Activated T-helper 1 cell treated with anti-CD3 and anti-CD28 coated beads, Interleukin-12 subunit alpha, Interleukin-12 subunit beta, Interleukin-2, Interleukin-4 antibody, amounts not matched to agents 30 ng/mL and 10 ng/mL and 1 ng/mL, durations not matched to agents 14 hours and 24 hours and 36 hours (primary cell): Measurements from ENCODE around the gene ASCC3. TPM values are rescaled to one million over a fixed set of nuclear protein-coding genes. Genes with fewer than 3 reads are reported as not detected.
"Not testable (repeated sequence)": the region's sequence is repeated elsewhere in the genome, so short reads cannot be mapped to it uniquely, and the experiment has no call there.

ENCODE experiments used
- DNase-seq: peaks from one replicate; pipeline ENCODE4 v3.0.0; 2021; ENCODE audit warnings: low spot score
- H3K27ac Mint-ChIP-seq: one replicate; pipeline ENCODE4 v1.8.0; 2021; ENCODE audit warnings: mild to moderate bottlenecking, mixed read lengths
- H3K27me3 Mint-ChIP-seq: one replicate; pipeline ENCODE4 v1.8.0; 2022; ENCODE audit warnings: mild to moderate bottlenecking, moderate library complexity, mixed read lengths; ENCODE audit not compliant: insufficient read depth
- H3K36me3 Mint-ChIP-seq: one replicate; pipeline ENCODE4 v1.8.0; 2021; ENCODE audit warnings: low read depth, mixed read lengths
- H3K4me1 Mint-ChIP-seq: one replicate; pipeline ENCODE4 v1.8.0; 2021; ENCODE audit warnings: low read depth, mixed read lengths
- H3K4me3 Mint-ChIP-seq: one replicate; pipeline ENCODE4 v1.8.0; 2021; ENCODE audit warnings: mild to moderate bottlenecking, moderate library complexity, mixed read lengths
- H3K9me3 Mint-ChIP-seq: one replicate; pipeline ENCODE4 v1.8.0; 2021; ENCODE audit warnings: mixed read lengths
- intact Hi-C: fragments of 100-400 bp; cut with micrococcal nuclease; formaldehyde crosslinking; loops from one replicate; pipeline ENCODE4 v1.15.1; 2024
- total RNA-seq: library from RNA; stranded (reverse); gene quantifications from 2 replicates; pipeline ENCODE4 v1.2.3, GENCODE V29; 2022

ASCC3 gene
- total RNA-seq, 1 donor from 2014 or later = 70.1 TPM

DNA sequence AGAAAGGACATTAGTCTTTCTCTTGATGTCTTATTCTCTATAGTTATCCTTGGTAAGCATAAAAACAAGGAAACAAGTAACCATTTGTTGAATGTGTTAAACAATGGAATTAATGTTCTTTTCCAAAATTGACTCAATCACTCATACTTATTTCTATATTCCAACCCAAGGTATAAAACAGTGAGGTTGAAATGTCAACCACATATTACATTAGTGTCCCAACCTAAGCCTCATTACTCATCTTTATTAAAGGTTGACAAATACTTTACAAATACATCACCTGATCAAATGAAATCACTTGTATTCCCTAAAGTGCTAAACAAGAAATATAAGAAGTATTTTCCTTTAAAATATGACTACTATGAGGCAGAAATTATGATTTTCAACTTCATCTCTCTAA lies 100.5 kb downstream of the ASCC3 start:
- peaks cover 8% of the 10 kb centered on the region for H3K36me3 Mint-ChIP-seq
- no peak overlapping the region for H3K27ac Mint-ChIP-seq
- DNase-seq = no peak
- H3K4me1 Mint-ChIP-seq = no peaks in the 10 kb centered on the region
- no peaks in the 10 kb centered on the region for H3K9me3 Mint-ChIP-seq
- H3K4me3 Mint-ChIP-seq = no peak overlapping the region
- H3K27me3 Mint-ChIP-seq = no peaks in the 10 kb centered on the region
- intact Hi-C loops = no loop called here

GRCh38 chr6:100775667-100776066 lies 105.5 kb downstream of the ASCC3 start:
- Mint-ChIP-seq H3K36me3 (peaks cover 8% of the 10 kb centered on the region), H3K27me3 (no peaks in the 10 kb centered on the region), H3K4me3 (no peak overlapping the region), H3K27ac (no peak overlapping the region), H3K4me1 (no peaks in the 10 kb centered on the region), H3K9me3 (no peaks in the 10 kb centered on the region)
- no peak for DNase-seq
- intact Hi-C loops = no loop called here

GRCh38 chr6:100774681-100775080 lies 106.4 kb downstream of the ASCC3 start:
- no peak overlapping the region for H3K27ac Mint-ChIP-seq
- no peaks in the 10 kb centered on the region for H3K4me1 Mint-ChIP-seq
- H3K27me3 Mint-ChIP-seq = no peaks in the 10 kb centered on the region
- intact Hi-C loops = no loop called here
- H3K36me3 Mint-ChIP-seq = peaks cover 8% of the 10 kb centered on the region
- no peaks in the 10 kb centered on the region for H3K9me3 Mint-ChIP-seq
- no peak overlapping the region for H3K4me3 Mint-ChIP-seq
- DNase-seq = no peak

DNA sequence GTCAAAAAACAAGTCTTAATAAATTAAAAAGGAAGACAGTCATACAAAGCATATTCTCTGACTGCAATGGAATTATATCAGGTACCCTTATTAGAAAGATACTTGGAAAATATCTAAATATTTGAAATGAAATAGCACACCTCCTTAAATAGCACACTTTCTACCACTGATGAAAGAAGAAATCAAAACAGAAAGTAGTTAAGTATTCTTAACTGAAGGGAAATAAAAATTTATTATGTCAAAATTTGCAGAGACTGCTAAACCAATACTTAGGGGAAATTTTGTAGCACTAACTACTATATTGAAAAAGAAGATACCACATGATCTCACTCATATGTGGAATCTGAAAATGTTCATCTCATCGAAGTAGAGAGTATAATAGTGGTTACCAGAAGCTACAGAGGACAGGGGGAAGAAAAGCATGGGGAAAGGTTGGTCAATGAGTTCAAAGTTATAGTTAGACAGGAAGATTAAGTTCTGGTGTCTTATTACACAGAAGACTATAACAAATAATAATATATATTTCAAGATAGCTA lies 112.2 kb downstream of the ASCC3 start:
- intact Hi-C loops = no loop called here
- peaks cover 22% of the 10 kb centered on the region for H3K36me3 Mint-ChIP-seq
- H3K27me3 Mint-ChIP-seq = no peaks in the 10 kb centered on the region
- DNase-seq = no peak
- H3K4me3 Mint-ChIP-seq = no peak overlapping the region
- H3K9me3 Mint-ChIP-seq = peaks cover 13% of the 10 kb centered on the region
- no peak overlapping the region for H3K27ac Mint-ChIP-seq
- peaks cover 5% of the 10 kb centered on the region for H3K4me1 Mint-ChIP-seq

DNA sequence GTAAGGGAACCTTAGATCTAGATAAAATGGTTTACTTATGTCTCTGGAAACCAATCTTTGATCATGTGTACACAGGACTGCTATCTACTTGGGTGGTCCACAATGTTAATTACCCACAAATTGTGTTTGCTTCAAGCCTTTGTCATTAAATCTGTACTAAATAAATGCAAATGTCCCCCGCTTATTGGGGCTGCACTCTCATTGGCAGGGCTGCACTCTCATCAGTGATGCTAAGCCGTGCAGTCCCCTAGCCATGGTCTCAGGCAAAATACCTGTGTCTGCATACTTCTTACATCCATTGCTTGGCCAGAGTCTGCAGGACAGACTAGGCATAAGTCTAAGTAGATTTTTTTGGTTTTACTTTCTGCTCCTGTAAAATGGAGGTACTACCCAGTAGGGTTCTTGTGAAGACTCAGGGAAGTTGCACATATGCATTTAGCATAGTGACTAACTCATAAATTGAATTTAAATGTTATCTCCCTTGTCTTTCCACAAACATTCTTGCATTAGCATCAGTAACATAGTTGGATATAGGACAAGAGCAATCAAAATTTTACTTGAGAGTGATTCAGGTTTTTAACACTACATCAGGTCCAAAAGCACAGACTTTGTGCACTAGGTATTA lies 117.4 kb downstream of the ASCC3 start:
- H3K4me1 Mint-ChIP-seq = peaks cover 8% of the 10 kb centered on the region
- H3K36me3 Mint-ChIP-seq = peaks cover 64% of the 10 kb centered on the region
- no peaks in the 10 kb centered on the region for H3K27me3 Mint-ChIP-seq
- peaks cover 32% of the 10 kb centered on the region for H3K9me3 Mint-ChIP-seq
- H3K4me3 Mint-ChIP-seq = no peak overlapping the region
- no peak overlapping the region for H3K27ac Mint-ChIP-seq
- no peak for DNase-seq
- intact Hi-C loops = no loop called here

DNA sequence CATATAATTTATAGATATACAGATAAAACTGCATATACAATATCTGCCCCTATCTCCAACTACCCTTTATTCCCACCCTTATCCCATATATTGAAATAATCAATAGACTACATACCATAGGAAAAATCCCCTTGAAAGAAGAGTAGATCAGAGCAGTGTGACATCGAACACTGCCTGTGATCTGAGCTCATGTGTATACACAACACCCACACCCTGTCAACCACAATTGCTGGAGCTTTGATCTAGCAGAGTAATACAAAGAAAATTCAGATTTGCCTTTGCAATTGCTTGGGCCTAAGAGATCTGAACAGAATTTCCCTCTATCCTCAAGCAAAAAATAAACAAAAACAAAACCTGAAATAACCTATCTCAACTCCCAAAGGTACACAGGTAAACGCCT lies 119.3 kb downstream of the ASCC3 start:
- H3K27me3 Mint-ChIP-seq = no peaks in the 10 kb centered on the region
- peaks cover 37% of the 10 kb centered on the region for H3K9me3 Mint-ChIP-seq
- intact Hi-C loops = no loop called here
- no peak overlapping the region for H3K27ac Mint-ChIP-seq
- H3K4me1 Mint-ChIP-seq = peaks cover 12% of the 10 kb centered on the region
- no peak overlapping the region for H3K4me3 Mint-ChIP-seq
- no peak for DNase-seq
- H3K36me3 Mint-ChIP-seq = peaks cover 68% of the 10 kb centered on the region

DNA sequence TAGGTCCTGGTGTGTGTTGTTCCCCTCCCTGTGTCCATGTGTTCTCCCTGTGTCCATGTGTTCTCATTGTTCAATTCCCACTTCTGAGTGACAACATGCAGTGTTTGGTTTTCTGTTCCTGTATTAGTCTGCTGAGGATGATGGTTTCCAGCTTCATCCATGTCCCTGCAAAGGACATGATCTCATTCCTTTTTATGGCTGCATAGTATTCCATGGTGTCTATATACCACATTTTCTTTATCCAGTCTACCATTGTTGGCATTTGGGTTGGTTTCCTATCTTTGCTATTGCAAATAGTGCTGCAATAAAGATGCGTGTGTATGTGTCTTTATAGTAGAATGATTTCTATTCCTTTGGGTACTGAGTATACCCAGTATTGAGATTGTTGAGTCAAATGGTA lies 122.7 kb downstream of the ASCC3 start:
- peaks cover 49% of the 10 kb centered on the region for H3K36me3 Mint-ChIP-seq
- H3K4me1 Mint-ChIP-seq = peaks cover 12% of the 10 kb centered on the region
- intact Hi-C loops, H3K4me3 Mint-ChIP-seq, H3K27ac Mint-ChIP-seq, H3K27me3 Mint-ChIP-seq, DNase-seq: not testable (repeated sequence)
- peaks cover 18% of the 10 kb centered on the region for H3K9me3 Mint-ChIP-seq

DNA sequence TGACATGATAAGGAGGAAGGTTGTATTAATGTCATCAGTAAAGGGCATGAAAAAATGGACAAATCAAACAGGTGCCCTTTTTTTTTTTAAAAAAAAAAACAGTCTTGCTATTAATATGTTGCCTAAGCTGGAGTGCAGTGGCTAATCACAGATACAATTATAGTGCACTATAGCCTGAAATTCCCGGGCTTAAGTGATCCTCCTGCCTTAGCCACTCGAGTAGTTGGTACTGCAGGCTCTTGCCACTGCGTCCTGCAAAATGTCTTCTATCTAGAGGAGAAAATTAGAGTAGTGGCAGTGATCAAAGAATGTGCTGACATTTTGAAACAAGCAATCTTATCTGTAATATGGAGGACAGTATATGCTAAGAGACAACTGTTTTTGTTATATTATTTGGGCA lies 127.7 kb downstream of the ASCC3 start:
- no peak overlapping the region for H3K4me3 Mint-ChIP-seq
- H3K4me1 Mint-ChIP-seq = peaks cover 3% of the 10 kb centered on the region
- intact Hi-C loops = no loop called here
- H3K9me3 Mint-ChIP-seq = peaks cover 2% of the 10 kb centered on the region
- no peaks in the 10 kb centered on the region for H3K27me3 Mint-ChIP-seq
- no peak for DNase-seq
- H3K27ac Mint-ChIP-seq = no peak overlapping the region
- peaks cover 9% of the 10 kb centered on the region for H3K36me3 Mint-ChIP-seq

DNA sequence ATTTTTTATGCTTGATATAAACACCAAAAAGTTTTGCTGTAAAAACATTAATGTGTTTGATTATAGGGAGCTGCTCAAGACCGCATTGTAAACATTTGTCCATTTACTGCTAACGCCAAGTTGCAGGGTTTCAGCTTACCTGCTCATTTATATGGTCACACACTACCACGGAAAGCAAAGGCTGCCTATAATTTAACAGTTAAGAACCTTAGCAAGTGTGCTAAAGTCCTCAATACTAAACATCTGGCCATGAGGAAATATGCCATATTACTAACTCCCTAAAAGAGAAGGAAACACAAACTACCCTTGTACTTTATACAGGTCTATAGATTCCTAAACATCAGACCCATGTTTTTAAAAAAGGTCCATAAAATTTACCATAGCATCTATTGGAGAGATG lies 129.5 kb downstream of the ASCC3 start:
- Mint-ChIP-seq H3K4me3 (no peak overlapping the region), H3K4me1 (no peaks in the 10 kb centered on the region), H3K27ac (no peak overlapping the region), H3K9me3 (no peaks in the 10 kb centered on the region), H3K36me3 (peaks cover 12% of the 10 kb centered on the region), H3K27me3 (no peaks in the 10 kb centered on the region)
- intact Hi-C loops = no loop called here
- no peak for DNase-seq

- Mint-ChIP-seq H3K4me1 (no peaks in the 10 kb centered on the region), H3K9me3 (peaks cover 16% of the 10 kb centered on the region), H3K27ac (no peak overlapping the region), H3K4me3 (no peak overlapping the region), H3K27me3 (no peaks in the 10 kb centered on the region), H3K36me3 (peaks cover 28% of the 10 kb centered on the region)
- no peak for DNase-seq
- intact Hi-C loops = no loop called here
Measured at GRCh38 chr6:100745419-100746041, 135.6 kb downstream of the ASCC3 start.

DNA sequence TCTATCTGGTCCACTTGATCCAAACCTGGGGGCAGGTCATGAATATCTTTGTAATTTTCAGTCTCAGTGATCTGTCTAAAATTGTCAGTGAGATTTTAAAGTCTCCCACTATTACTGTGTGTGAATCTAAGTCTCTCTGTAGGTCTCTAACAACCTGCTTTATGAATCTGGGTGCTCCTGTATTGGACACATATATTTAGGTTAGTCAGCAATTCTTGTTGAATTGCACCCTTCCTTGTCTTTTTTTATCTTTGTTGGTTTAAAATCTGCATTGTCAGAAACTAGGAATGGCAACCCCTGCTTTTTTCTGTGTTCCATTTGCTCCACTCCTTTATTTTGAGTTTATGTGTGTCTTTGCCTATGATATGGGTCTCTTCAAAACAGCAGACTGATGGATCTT lies 140.7 kb downstream of the ASCC3 start:
- peaks cover 22% of the 10 kb centered on the region for H3K36me3 Mint-ChIP-seq
- peaks cover 20% of the 10 kb centered on the region for H3K9me3 Mint-ChIP-seq
- no peaks in the 10 kb centered on the region for H3K27me3 Mint-ChIP-seq
- H3K4me3 Mint-ChIP-seq = no peak overlapping the region
- H3K27ac Mint-ChIP-seq = no peak overlapping the region
- DNase-seq = no peak
- H3K4me1 Mint-ChIP-seq = no peaks in the 10 kb centered on the region
- intact Hi-C loops = no loop called here

DNA sequence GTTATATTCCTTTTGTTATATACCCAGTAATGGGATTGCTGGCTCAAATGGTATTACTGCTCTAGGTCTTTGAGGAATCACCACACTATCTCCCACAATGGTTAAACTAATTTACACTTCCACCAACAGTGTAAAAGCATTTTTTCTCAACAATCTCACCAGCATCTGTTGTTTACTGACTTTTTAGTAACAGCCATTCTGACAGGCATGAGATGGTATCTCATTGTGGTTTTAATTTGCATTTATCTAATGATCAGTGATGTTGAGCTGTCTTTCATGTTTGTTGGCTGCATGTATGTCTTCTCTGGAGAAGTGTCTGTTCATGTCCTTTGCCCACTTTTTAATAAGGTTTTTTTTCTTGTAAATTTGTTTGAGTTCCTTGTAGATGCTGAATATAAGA lies 143.4 kb downstream of the ASCC3 start:
- peaks cover 20% of the 10 kb centered on the region for H3K9me3 Mint-ChIP-seq
- H3K36me3 Mint-ChIP-seq = peaks cover 16% of the 10 kb centered on the region
- H3K4me3 Mint-ChIP-seq, H3K4me1 Mint-ChIP-seq, H3K27ac Mint-ChIP-seq, intact Hi-C loops, DNase-seq, H3K27me3 Mint-ChIP-seq: not testable (repeated sequence)

- no peaks in the 10 kb centered on the region for H3K9me3 Mint-ChIP-seq
Measured at GRCh38 chr6:100731411-100731810, 149.7 kb downstream of the ASCC3 start.

More at GRCh38 chr6:100731411-100731810, 149.7 kb downstream of the ASCC3 start:
- no peak overlapping the region for H3K4me3 Mint-ChIP-seq
- H3K4me1 Mint-ChIP-seq = no peaks in the 10 kb centered on the region
- no peak for DNase-seq
- peaks cover 3% of the 10 kb centered on the region for H3K36me3 Mint-ChIP-seq
- intact Hi-C loops = no loop called here
- no peak overlapping the region for H3K27ac Mint-ChIP-seq
- H3K27me3 Mint-ChIP-seq = no peaks in the 10 kb centered on the region
